Measurements from ENCODE around the gene TPSB2. TPM values are rescaled to one million over a fixed set of nuclear protein-coding genes. Genes with fewer than 3 reads are reported as not detected.

TPSB2 gene
- total and polyA plus RNA-seq, 10 donors, result 0.29 to 8.2 (median 1.1) TPM; not detected in 4

DNA sequence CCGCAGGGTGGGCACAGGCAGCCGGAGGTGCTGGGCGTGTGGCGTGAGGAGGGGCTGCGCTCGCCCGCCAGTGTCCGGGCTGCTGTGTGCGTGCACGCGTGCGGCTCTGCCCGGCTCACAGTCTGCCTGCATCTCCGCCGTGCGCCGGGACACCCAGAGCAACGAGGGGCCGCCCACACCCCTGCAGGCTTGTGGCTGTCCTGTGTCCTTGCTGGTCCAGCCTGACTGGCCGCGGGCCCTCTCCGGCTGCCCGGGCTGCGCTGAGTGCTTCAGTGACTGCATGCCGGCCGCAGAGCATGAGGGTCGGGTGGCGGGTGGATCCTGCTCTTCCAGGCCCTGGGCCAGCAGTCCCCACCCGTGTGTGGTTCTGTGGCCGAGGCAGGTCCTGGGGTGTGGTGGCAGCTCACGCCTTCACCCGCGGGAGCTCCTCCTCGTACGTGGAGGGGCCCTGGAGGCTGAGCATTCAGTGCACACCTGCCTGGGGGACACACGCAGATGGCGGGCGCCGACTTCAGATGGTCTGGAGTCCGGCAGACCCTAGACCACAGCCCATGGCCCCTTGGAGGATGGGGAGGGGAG, 17.3 kb downstream of the TPSB2 start:
- no peak overlapping the region for H3K4me3 ChIP-seq
- peaks cover 0 to 51% (median 0%) of the 10 kb centered on the region in 7 donors for H3K27me3 ChIP-seq (replicated peaks in 1 of 7)
- intact Hi-C loops (cut with DNase I; ENCODE audit: low total_unique reads), result no loop called here
- DNase-seq, result no peak
- no peaks in the 10 kb centered on the region for H3K4me1 ChIP-seq
- TF ChIP-seq, protein P1, sequence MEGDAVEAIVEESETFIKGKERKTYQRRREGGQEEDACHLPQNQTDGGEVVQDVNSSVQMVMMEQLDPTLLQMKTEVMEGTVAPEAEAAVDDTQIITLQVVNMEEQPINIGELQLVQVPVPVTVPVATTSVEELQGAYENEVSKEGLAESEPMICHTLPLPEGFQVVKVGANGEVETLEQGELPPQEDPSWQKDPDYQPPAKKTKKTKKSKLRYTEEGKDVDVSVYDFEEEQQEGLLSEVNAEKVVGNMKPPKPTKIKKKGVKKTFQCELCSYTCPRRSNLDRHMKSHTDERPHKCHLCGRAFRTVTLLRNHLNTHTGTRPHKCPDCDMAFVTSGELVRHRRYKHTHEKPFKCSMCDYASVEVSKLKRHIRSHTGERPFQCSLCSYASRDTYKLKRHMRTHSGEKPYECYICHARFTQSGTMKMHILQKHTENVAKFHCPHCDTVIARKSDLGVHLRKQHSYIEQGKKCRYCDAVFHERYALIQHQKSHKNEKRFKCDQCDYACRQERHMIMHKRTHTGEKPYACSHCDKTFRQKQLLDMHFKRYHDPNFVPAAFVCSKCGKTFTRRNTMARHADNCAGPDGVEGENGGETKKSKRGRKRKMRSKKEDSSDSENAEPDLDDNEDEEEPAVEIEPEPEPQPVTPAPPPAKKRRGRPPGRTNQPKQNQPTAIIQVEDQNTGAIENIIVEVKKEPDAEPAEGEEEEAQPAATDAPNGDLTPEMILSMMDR (IDR thresholded peaks at IDR 0.05 in 8 of 11, conservative IDR thresholded peaks at IDR 0.05 in 3 of 11), result no peak
- no peak for TF ChIP-seq POLR2AphosphoS5 (IDR thresholded peaks at IDR 0.05)
- no peak for TF ChIP-seq POLR2A (IDR thresholded peaks at IDR 0.05)
- H3K36me3 ChIP-seq, result no peaks in the 10 kb centered on the region
- no peak overlapping the region for H3K27ac ChIP-seq
- no peaks in the 10 kb centered on the region for H3K9me3 ChIP-seq
- WGBS, 5 donors, result 89 to 93% (median 91%) methylated on average over 21 to 40 of the region's 40 CpGs

DNA sequence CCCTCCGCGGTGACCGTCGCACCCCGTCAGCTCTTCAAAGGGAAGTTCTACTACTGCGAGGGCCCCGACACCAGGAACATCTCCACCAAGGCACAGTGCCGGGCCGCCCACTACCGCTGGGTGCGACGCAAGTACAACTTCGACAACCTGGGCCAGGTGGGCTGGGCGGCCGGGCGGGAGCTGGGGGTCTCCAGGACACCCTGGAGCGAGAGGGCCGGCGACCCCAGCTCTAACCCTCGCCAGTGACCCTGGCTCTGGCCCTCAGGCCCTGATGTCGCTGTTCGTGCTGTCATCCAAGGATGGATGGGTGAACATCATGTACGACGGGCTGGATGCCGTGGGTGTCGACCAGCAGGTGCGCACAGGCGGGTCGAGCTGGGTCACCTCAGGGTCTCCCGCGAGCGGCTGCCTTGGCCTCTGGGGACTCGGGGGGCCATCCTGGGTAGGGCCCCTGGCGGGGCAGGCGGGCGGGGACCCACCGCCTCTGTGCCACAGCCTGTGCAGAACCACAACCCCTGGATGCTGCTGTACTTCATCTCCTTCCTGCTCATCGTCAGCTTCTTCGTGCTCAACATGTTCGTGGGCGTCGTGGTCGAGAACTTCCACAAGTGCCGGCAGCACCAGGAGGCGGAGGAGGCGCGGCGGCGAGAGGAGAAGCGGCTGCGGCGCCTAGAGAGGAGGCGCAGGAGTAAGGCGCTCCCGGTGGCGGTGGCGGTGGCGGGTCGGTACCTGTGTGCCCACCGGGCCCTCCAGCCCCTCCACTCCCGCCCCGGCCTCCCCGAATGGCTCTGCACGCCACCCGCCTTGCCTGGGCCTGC, 18.3 kb downstream of the TPSB2 start:
- Histone ChIP-seq H3K27ac (no peak overlapping the region), H3K36me3 (no peaks in the 10 kb centered on the region), H3K9me3 (no peaks in the 10 kb centered on the region), H3K4me1 (no peaks in the 10 kb centered on the region), H3K4me3 (no peak overlapping the region), H3K27me3 (replicated peaks in 1 of 7) (peaks cover 0 to 55% (median 0%) of the 10 kb centered on the region in 7 donors)
- WGBS, 5 donors, result 81 to 91% (median 89%) methylated on average over 42 to 65 of the region's 65 CpGs
- intact Hi-C loops (cut with DNase I; ENCODE audit: low total_unique reads), result no loop called here
- no peak for DNase-seq
- no peak for TF ChIP-seq POLR2A (IDR thresholded peaks at IDR 0.05)
- TF ChIP-seq POLR2AphosphoS5 (IDR thresholded peaks at IDR 0.05), result no peak
- TF ChIP-seq, protein P1 (IDR thresholded peaks at IDR 0.05 in 8 of 11, conservative IDR thresholded peaks at IDR 0.05 in 3 of 11), result no peak

DNA sequence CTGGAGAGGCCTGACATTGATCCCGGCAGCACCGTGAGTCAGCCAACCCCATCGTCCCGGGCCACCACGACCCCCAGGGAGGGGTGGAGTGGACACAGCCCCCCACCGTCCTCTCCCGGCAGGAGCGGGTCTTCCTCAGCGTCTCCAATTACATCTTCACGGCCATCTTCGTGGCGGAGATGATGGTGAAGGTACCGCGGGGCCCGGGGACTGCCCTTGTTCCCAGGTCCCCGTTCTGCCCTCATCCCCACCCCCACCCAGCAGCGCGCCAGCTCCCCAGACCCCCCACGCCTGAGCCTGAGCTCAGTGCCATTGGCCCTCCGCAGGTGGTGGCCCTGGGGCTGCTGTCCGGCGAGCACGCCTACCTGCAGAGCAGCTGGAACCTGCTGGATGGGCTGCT, 19.5 kb downstream of the TPSB2 start:
- H3K27me3 ChIP-seq (replicated peaks in 1 of 7), result peaks cover 0 to 55% (median 0%) of the 10 kb centered on the region in 7 donors
- 86 to 93% (median 88%) methylated on average over 12 to 23 of the region's 23 CpGs for WGBS, 5 donors
- no peaks in the 10 kb centered on the region for H3K4me1 ChIP-seq
- TF ChIP-seq POLR2A (IDR thresholded peaks at IDR 0.05) (no peak), POLR2AphosphoS5 (IDR thresholded peaks at IDR 0.05) (no peak)
- TF ChIP-seq, protein P1 (IDR thresholded peaks at IDR 0.05 in 8 of 11, conservative IDR thresholded peaks at IDR 0.05 in 3 of 11), result no peak
- H3K9me3 ChIP-seq, result no peaks in the 10 kb centered on the region
- no peaks in the 10 kb centered on the region for H3K36me3 ChIP-seq
- DNase-seq, result no peak
- H3K4me3 ChIP-seq, result no peak overlapping the region
- intact Hi-C loops (cut with DNase I; ENCODE audit: low total_unique reads), result no loop called here
- H3K27ac ChIP-seq, result no peak overlapping the region

GRCh38 chr16:1209081-1209480, 20.9 kb downstream of the TPSB2 start:
- no peak for TF ChIP-seq POLR2AphosphoS5 (IDR thresholded peaks at IDR 0.05)
- no peak for TF ChIP-seq POLR2A (IDR thresholded peaks at IDR 0.05)
- TF ChIP-seq, protein P1 (IDR thresholded peaks at IDR 0.05 in 8 of 11, conservative IDR thresholded peaks at IDR 0.05 in 3 of 11), result no peak
- DNase-seq, result no peak
- intact Hi-C loops (cut with DNase I; ENCODE audit: low total_unique reads), result no loop called here
- Histone ChIP-seq H3K27me3 (replicated peaks in 1 of 7) (peaks cover 0 to 48% (median 0%) of the 10 kb centered on the region in 7 donors), H3K4me3 (no peak overlapping the region), H3K9me3 (no peaks in the 10 kb centered on the region), H3K4me1 (no peaks in the 10 kb centered on the region), H3K36me3 (no peaks in the 10 kb centered on the region), H3K27ac (no peak overlapping the region)
- WGBS, 5 donors, result 88 to 95% (median 93%) methylated on average over 20 to 43 of the region's 43 CpGs
